IPS-NIHi7 (cell line): ENCODE results near the gene LPAR1.
"Not testable (repeated sequence)": the region's sequence is repeated elsewhere in the genome, so short reads cannot be mapped to it uniquely, and the experiment has no call there.

Experiments used
- DNase-seq: peaks from one replicate; pipeline ENCODE4 v3.0.0; 2012; ENCODE audit warnings: mixed read lengths; ENCODE audit errors: extremely low spot score

LPAR1 gene

DNA sequence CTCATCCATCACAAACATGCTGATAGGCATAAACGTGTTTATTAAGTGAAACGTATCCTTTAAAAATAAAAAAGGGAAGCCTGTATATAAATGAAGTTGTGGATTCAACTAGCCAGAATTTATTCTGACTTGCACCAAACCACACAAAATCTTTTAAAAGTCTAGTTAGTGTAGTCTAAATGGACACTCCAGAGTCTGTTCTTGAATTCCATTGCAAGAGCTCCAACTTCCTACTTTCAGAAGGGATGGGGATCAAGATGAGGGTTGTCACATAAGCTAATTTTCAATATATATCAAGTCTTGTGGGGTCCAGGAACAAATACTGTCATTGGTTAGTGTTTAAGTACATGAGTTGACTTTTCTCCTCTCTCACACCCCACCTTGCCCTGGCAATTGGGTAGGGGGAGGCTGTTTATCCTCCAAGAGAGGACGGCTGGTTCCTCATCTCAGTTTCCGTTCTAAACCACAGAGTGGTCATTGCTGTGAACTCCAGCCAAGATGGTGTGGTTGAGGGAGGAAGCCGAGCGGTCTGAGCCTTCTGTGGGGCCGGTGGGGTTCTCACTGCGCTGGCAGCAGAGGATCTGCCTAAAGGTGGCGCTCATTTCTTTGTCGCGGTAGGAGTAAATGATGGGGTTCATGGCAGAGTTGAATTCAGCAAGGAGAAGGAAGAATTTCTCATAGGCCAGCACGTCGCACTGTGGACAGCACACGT lies 163.2 kb downstream of the LPAR1 start:
- DNase-seq: peak; percentile 80

GRCh38 chr9:110872920-110873319 lies 165.3 kb downstream of the LPAR1 start:
- no peak for DNase-seq

- no peak for DNase-seq
Measured at GRCh38 chr9:110871736-110872135, 166.5 kb downstream of the LPAR1 start.

- no peak for DNase-seq
Measured at GRCh38 chr9:110869931-110870330, 168.3 kb downstream of the LPAR1 start.

- DNase-seq: no peak
Measured at GRCh38 chr9:110864011-110864410, 174.3 kb downstream of the LPAR1 start.

DNA sequence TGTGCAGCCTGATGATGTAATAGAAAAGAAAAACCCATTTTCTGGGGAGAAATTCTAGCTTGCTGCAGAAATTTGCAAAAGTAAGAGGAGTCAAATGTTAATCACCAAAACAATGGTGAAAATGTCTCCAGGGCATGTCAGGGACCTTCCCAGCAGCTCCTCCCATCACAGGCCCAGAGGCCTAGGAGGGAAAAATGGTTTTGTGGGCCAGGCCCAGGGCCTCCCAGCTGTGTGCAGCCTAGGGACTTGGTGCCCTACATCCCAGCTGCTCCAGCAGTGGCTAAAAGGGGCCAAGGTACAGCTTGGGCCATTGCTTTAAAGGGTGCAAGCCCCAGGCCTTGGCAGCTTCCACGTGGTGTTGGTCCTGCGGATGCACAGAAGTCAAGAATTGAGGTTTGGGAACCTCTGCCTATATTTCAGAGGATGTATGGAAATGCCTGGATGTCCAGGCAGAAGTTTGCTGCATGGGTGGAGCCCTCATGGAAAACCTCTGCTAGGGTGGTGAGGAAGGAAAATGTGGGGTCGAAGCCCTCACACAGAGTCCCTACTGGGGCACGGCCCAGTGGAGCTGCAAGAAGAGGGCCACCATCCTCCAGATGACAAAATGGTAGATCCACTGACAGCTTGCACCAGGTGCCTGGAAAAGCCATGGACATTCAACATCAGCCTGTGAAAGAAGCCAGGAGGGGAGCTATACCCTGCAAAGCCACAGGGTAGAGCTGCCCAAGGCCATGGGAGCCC lies 176.7 kb downstream of the LPAR1 start:
- DNase-seq: not testable (repeated sequence)

GRCh38 chr9:110856772-110857171 lies 181.5 kb downstream of the LPAR1 start:
- no peak for DNase-seq

DNA sequence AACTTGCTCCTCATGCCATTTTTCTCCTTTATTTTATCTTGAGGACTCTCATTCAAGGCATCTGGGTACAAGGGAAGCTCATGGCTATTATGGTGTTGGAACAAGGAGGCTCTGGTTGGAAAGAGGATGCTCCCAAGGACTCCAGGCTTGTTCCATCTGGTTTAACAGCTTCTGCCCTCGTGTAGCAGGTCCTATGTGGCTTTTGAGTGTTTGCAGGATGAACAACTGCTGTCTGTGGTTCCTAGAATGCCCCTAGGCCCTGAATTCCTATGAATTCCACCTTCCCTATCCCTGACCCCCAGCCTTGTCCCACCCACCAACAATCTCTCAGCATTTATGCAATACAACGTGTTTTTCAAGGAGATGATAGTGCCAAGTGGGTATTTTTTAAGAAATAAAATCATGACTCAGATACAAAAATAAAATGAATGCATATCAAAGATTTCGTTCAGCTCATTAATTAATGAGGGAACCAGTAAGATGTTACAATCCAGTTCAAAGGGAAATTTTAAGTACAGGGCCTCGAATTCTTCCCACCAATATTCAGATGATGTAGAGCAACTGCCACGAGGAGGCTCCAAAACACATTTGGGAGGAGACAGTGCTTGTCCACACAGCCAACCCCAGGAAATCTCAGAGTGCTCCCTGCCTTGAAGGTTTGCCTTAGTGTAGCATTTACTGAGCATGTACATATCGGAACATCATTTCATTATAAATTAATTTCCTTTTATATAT lies 187.7 kb downstream of the LPAR1 start:
- no peak for DNase-seq

- DNase-seq: no peak
Measured at GRCh38 chr9:110847671-110848070, 190.6 kb downstream of the LPAR1 start.

DNA sequence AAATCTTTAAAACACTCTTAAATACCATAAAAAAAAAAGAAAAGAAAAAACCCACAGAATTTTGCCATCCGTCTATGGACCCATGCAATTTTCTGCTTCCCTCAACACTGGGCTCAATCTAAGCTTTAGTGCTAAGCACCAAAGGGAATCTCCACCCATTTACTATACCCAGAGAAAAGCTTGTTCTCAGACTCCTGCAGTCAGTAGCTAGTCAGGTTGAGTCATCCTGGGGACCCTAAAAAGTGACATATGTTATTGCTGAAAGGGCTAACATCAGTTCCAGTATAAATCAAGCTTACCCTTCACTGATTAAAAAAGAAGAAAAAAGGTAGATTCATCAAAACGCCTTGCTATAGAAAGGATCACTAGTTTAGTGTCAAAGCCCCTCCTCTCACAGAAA lies 192.1 kb downstream of the LPAR1 start:
- DNase-seq: no peak

- no peak for DNase-seq
Measured at GRCh38 chr9:110844121-110844520, 194.1 kb downstream of the LPAR1 start.

DNA sequence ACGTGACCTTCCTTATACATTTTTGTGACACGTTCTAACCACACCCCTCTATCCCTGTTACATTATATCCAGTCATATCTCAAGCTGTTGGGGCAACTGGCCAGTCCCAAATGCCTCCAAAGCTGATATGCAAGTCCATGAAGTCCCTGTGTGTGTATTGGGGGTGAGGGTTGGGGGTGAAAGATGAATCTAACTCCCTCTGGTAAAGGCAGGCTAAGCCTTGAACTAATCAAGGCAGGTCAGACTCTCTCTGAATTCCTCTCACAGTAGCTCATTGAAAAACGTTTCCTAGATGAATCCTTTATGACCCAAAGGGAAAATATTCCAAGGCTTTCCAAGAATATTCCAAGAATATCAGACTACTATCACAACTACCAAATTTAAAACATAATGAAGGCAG lies 195.3 kb downstream of the LPAR1 start:
- no peak for DNase-seq

DNA sequence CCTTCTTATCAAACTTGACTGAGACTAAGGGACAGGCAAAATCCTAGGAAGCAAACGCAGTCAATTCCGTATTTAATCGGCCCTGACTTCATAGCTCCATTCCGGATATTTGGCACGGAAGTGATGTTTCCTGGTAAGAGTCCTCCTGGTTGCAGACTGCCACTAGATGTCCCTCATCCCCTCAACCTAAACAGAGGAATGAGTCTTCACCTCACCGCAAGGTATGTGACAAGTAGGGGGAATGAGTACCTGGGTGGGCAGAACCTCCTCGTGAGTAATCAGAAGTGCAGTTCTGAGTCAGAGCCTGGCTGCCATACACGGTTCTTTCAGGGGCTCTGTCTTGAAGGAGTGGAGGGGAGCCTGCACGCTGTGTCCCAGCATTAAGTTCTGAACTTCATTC lies 196.1 kb downstream of the LPAR1 start:
- DNase-seq: peak; percentile 50

DNA sequence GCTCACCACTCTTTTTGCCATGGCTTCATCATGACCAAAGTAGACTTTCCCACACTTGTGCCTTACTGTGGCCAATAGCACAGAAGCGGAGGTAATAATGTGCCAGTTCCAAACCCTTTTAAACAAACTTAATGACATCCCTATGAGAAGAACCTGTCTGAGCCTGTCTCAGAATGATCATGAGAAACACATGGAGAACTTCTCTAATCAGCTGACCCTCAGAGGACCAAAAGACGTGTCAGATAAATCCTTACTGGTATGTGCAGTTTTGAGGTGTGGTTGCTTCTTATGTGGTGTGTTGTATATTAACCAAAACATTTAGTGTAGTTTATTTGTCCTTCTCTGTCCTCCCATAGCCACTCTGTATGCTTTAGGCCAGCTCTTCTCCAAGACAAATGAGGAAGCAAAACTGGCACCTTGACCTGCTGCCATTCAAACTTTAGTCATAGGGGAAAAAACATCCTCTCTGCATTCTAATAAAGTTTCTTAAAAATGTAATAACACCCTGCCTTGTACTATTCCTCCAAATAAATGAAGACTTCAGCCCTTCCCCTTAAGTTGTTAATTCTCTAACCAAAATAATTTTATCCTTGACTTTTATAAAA lies 200.8 kb downstream of the LPAR1 start:
- DNase-seq: no peak

DNA sequence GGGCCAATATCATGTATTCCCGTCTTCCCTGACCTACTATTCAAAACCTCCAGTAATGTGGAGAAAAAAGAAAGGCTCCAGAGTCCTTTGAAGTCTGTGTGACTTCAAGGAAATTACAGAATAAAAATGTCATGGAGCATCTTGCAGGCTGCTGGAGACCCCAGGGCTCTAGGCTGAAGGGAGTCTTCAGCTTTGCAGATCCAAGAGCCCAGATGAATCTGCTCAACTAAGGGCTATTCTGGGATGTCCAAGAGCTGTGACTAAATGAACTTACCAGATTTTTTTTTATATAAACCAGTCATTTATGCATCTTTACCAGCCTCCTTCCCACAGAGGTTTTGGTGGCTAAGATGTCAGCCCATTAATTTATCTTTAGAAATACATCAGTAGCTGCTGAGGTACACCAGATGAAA lies 202.4 kb downstream of the LPAR1 start:
- no peak for DNase-seq

- DNase-seq: no peak
Measured at GRCh38 chr9:110835404-110835803, 202.9 kb downstream of the LPAR1 start.

- no peak for DNase-seq
Measured at GRCh38 chr9:110832926-110833325, 205.3 kb downstream of the LPAR1 start.

GRCh38 chr9:110830495-110830894 lies 207.8 kb downstream of the LPAR1 start:
- no peak for DNase-seq

- DNase-seq: no peak
Measured at GRCh38 chr9:110828264-110828663, 210.0 kb downstream of the LPAR1 start.

GRCh38 chr9:110826400-110826799 lies 211.9 kb downstream of the LPAR1 start:
- DNase-seq: not testable (repeated sequence)

DNA sequence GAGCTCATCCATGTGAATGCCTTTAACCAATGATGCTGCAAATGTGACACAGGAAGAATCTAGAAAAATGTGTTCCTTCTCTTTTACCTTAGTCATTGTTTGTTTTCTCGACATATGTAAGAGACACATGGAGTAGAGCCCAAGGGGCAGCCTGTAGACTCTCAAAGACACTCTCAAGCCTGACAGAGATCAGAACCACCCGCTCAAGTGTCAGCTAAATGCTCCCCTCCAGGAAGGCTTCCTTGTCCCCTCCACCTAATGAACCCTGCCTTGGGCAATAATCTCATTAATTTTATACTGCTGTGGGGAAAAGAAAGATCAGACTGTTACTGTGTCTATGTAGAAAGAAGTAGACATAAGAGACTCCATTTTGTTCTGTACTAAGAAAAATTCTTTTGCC lies 212.3 kb downstream of the LPAR1 start:
- DNase-seq: no peak

GRCh38 chr9:110825129-110825528 lies 213.1 kb downstream of the LPAR1 start:
- DNase-seq: not testable (repeated sequence)
